Left lobe of liver (tissue), 2 donors: Measurements from ENCODE around the gene ACOXL. TPM values are rescaled to one million over a fixed set of nuclear protein-coding genes. Genes with fewer than 3 reads are reported as not detected.
A peak's percentile ranks its signal among the peaks of the same experiment; 100 is the strongest.

Source experiments
- ATAC-seq: fragments of 200-7000 bp; cut with Tn5 transposase; one replicate; pipeline ENCODE4 v1.9.1; 2020; ENCODE audit warnings: mild to moderate bottlenecking, moderate library complexity
- DNase-seq: peaks from one replicate; pipeline ENCODE4 v3.0.0-alpha.2; 2020; ENCODE audit warnings: low spot score
- total RNA-seq: library from RNA; stranded (reverse); gene quantifications from one replicate; pipeline ENCODE4 v1.2.1, GENCODE V29; 2021
- donor health status: DM: no; HTN: no; CAD: no; lungs with moderate emphysema.
- donor health status: DM: no; HTN: yes; CAD: no.

ACOXL gene
- total RNA-seq, 1 donor from 2014 or later = not detected

DNA sequence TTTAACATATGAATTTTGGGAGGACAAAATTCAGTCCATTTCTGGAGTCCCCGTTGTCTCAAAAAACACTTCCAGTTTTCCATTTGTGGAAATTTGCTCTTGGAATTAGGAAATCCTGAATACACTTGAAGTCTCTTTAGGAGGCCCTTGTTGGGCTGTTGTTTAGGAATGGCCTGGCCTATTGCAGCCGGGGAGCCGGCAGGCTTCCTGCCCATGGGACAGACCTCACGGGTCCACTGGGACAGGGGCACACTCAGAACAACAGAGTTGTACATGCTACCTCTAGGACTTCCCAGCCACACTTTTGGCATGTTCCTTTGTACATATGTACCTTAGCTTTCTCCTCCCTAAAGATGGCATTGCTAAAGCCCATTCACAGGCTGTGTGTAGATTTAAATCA, 57.3 kb downstream of the ACOXL start:
- ATAC-seq = no peak

DNA sequence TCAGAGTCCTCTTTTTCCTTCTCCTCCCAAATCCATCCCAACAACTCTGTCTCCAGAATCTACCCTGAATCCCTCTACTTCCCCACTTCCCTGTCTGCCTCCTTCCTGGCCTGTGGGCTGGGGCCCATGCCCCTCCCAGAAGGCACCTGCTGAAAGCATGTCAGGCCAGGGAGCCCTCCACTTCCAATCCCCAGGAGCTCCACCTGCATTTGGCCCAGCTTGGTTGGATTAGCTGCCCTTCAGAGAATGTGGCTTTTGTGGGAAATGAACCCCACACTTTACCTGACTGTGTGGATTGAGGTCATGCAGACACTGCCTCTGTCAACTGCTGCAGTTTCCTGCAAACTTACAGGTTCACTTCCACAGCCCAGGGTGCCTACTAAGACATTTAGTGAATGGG, 58.5 kb downstream of the ACOXL start:
- ATAC-seq (no peak), DNase-seq (peak; percentile 14)

More for the DNA sequence above, 57.3 kb downstream of the ACOXL start:
- peak; percentile 10 for DNase-seq

DNA sequence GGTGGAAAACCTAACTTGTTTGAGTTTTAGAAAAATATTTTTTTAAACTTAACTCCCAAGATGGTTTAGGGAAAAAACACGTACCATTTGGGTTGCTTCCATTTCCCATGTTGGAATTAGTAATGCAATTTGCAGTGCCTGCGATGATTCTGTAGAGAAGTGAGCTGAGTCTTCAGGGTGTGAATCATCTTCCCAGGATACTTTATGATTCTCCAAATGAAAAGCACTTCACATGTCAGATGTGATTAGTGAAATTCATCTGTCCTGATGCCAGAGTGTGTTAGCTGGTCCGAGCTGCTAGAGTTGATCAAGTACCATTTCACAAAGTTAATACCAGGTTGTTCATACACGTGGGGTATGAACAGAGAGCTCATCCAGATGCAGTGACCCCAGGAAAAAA, 59.1 kb downstream of the ACOXL start:
- no peak for ATAC-seq
- no peak for DNase-seq

DNA sequence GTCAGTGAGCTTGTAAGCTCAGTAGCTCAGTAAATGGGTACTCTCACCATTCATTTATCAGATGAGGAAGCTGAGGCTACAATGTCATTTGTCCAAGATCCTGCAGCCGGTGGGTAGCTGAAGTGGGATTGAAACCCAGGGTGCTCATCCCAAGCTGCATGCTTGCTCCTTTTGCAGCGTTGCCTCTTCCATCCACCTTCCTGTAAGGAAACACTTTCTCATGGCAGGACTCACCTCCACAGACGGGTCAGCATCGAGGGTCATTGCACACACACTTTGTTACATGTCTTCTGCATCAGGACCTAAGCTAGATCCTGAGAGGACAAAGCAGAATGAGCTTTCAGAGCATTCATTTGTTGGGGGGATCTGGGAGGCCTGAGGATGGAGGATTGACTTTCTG, 60.7 kb downstream of the ACOXL start:
- ATAC-seq (no peak), DNase-seq (no peak)

DNA sequence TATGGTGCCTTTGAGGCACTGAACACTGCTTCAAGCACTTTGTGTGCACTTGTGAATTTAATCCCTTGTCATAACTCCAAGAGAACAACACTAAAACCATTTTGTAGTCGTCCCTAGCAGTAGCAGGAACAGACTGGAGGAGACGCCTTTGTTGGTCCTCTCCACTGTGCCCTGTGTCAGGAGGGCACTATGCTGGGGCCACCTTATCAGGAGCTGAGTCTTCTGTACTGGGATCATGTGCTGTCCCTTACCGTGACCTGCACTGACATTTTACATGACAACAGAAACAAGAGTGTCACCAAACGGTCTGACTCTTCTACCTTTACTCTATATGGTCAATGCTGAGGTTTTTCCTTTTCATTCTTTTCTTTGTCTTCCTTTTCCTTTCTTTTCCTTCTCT, 62.0 kb downstream of the ACOXL start:
- DNase-seq (no peak), ATAC-seq (no peak)

DNA sequence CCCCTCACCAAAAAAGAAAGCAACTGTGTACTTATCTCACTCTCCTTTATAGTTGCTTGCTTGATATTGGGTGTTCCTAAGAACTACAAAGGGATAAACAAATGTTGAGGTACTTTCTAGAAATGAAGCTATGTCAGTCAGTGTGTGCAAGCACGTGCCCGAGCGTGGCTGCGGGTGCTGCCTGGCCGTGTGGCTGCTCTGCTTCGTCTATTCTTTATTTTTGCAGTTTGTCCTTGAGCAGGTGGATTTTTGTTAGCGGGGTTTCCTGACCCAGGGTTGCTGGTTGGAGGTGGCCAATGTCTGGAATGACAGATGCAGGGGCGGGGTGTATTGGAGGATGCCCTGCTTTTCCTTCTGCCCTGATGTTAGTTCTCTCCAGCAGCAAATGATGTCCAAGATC, 62.6 kb downstream of the ACOXL start:
- DNase-seq (no peak), ATAC-seq (no peak)

DNA sequence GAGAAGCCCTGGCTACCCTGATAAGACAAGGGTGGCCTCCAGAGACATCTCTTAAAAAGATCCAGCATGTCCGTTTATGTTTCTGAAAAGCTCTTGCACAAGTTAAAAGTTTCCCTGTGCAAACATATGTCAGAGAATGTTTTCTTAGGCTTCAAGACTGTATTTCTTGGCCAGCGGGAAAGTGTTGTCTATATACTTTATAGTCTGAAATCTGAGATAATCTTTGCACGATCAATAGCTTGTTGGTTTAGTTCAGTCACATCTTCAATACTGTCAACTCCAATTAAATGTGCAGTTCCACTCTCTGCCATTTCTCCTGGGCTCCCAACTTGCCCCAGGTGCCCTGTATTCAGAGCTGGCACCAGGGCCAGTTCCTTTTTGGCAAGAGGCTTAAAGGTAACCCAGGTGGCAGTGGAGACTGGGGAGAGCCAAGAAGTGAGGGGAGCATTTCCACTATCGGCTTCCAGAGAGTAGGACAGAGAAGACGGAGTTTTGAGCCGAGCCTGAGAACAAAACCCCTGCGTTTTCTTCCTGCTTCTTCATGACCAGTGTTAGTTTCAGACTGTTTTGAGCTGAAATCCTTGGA, 64.4 kb downstream of the ACOXL start:
- DNase-seq (no peak), ATAC-seq (no peak)

DNA sequence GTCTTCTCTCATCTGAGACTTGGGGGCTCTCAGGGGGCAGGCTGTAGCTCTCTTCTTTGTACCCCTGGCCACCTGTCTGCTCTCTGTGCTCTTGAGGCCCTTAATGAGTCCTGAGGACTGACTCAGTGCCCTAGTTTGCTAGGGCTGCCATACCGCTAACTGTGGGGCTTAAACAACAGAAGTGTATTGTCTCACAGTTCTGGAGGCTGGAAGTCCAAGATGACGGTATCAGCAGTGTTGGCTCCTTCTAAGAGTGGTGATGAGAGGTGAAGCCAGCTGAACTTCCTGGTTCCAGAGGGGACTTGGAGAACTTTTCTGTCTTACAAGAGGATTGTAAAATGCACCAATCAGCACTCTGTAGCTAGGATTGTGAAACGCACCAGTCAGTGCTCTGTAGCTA, 67.0 kb downstream of the ACOXL start:
- ATAC-seq (no peak), DNase-seq (no peak)

DNA sequence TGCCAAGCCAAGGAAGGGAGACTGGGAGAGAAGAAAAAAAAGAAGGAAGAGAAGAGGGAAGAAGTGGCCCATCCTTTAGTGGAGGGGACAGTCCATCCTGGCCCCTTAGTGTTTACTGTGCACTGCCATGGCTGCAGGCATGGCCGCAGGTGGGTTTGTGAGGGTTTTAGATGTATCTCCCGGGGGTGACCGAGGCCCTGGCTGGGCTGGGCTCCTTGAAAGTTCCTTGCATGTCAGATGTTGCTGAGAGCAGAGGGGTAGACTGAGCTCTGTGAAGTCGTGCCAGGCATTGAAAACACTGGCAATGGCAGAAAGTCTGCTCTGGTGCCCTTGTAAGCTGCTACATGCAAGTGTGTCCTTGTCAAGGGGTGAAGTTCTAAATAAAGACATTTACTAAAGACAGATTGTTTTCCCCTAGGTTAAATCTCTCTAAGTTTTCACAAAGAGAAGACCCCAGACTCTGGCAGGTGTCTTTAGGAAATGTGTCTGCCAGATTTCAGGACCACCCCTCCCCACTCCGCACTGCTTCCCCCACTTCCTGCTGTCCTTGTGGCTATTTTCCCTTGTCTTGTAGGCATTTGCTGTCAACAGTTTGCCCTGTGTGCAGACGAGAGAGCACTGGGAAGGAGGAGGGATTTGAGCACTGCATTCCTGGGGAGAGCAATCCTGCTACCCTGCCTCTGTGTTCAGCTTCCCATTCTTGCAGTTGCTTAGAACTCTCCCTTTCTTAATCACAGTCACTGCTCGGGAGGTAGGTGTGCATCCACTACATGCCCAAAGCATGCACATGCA, 68.4 kb downstream of the ACOXL start:
- ATAC-seq = no peak
- no peak for DNase-seq

DNA sequence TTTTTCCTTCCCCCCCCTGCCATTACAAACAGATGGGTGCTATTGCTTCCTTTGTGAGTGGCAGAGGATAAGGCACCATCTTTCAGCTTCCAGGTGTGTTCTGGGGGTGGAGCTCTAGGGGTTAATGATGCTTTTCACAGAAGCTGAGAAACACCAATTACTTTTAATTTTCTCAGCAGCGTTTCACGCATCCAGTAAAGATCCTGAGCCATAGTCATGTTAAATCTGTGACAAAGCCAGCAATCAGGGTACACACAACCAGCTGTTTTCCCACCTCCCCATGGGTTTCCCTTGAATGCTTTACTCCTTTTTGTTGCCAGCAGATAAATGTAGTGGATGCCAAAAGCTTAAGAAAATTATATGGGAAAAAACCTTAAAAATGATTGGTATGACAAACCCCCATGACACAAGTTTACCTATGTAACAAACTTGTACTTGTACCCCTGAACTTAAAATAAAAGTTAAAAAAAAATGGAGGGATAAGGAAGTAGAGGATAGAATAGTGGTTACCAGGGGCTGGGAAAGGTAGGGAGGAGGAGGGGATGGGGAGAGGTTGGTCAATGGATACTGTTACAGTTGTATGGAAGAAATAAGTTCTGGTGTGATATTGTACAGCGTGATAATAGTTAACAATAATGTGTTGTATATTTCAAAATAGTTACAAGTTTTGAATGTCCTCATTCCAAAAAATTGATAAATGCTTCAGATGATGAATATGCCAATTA, 70.0 kb downstream of the ACOXL start:
- ATAC-seq (no peak), DNase-seq (no peak)

DNA sequence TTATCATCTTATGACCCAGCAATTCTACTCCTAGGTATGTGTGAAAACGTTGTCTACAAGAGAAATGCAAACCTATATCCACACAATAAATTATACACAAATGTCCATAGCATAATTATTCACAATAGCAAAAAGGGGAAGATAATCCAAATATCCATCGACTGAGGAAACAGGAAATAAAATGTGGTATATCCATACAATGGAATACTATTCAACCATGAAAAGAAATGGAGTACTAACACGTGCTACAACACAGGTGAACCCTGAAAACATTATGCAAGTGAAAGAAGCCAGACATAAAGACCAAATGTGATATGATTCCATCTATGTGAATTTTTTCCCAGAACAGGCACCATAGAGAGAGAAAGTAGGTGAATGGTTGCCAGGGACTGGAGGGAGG, 72.1 kb downstream of the ACOXL start:
- no peak for ATAC-seq
- no peak for DNase-seq

DNA sequence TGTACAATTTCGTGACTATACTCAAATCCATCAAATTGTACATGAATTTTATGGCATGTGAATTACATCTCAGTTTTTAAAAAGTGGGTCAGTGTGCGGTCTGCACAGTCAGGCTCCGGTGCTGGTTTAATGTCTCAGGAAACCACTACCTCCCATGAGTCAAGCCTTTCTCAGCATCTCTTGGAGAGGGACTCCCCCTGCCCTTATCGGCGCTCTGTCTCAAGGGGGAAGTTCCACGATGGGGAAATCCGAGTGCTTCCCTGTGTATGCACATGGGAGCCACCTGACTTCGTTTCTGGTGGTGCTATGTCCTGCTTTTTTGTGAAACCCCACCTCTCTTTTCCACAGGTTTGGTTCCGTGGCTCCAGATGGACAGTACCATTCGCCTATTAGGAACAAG, 72.5 kb downstream of the ACOXL start:
- ATAC-seq = no peak

DNA sequence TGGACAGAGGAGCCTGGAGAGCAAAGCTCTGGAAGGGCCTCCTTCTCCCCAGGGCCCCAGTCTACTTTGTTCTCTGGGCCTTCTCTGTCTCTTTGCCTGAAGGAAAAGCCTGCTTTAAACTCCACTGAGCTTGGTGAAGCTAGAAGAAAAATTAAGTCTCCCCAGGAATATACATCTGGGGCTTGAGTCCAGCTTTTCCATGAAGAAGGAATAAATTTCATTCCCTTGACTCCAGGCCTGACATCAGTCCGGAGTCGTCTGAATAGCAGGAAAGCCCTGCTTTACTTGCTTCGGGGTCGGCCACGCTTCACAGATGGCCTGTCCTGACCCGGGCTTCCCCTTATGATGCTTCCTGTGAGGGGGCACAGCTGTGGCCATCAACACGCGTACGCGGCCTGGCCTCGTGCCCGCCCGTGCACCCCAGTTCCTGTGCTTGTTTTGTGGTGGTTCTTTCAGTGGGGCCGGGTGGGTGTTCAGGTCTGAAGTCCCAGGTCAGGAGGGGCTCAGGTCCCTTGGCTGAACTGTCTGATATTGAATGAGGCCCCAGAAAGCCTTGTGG, 73.6 kb downstream of the ACOXL start:
- no peak for ATAC-seq
- DNase-seq = no peak

More for the DNA sequence above, 72.5 kb downstream of the ACOXL start:
- no peak for DNase-seq

DNA sequence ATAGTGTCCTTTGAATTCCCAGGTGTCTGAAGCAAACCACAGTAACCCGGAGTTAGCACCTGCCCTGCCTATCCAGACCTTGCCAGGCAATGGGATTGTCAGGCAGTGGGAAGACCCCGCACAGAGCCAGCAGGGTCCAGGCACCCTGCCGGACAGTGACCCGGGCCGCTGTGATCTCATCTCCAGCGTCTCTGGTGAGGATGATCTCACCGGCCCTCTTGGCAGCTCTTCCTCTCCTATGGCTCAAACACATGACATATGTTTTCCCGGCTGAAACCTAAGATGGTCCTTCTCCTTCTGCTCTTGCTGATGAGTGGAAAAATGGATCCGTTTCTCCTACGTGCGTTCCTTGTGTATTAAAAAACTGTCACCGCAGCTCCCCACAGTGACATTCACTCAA, 75.1 kb downstream of the ACOXL start:
- no peak for DNase-seq
- ATAC-seq = no peak

DNA sequence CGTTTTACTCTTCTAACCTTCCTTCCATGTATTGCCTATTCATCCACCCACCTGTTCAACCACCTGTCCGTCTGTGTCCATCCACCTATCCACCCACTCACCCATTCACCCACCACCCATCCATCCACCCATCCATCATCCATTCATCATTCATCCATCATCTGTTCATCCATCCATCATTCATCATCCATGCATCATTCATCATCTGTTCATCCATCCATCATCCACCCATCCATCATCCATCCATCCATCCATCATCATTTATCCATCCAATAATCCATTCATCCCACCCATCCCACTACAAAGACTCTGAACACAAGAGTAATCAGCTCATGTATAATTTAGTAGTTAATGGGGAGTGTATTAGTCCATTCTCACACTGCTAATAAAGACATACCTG, 78.0 kb downstream of the ACOXL start:
- ATAC-seq (no peak), DNase-seq (no peak)

DNA sequence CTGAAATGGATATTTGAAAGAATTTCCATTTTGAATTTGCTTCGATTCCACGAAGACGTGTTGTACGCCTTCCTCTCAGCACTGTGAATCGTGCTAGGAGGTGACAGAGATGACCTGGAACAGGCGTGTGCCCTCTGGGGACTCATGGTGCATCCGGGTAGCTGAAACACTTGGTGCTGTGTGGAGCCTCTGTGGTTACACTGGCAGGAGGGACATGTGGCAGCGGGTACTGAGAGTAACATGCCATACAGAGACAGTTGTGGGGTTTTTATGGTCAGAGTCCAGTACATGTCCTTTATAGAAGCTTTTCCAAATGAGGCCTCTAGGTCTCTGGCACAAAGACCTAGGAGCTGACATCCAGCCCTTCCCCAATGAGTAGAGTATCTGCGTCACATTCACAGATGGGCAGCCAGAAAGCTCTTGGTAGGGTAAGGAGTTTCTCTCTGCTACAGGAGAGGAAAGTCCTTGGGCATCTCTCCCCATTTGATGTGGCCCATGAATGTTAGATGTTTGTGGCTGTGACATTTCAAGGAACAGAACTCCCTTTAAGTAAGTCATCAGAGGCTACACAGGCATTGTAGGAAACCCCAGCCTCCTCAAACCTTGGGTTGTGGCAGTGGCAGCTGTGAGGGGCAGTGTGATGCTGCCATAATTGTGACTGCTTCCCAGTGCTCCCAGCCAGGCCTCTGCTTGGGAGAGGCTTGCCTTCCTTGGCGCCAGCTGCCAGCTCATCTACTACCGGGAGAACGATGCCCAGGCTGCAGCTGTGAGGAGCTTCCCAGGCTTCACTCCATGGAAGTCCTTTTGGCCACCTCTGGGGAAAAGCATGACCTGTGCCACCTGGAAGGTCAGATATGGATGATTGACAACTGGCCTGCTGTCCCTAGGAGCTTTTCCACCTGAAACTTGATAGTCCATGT, 80.6 kb downstream of the ACOXL start:
- ATAC-seq = no peak
- DNase-seq = no peak

DNA sequence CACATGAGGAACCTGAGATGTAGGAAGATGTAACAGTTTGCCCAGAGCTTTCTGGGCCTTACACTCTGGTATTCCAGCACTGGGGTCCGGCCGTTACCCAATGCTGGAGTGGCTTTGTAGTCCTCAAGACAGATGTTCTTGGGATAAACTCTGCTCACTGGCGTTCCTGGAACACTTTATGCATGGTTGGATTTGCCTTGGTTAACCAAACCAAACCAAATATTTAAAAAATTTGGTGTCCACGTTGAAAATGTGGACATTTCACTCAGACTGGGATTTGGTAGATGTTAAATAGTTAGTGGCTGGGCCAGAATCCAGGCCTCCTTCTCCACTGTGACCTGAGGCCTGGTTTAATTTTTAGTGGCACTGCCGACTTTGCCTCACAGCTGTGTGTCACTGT, 81.5 kb downstream of the ACOXL start:
- ATAC-seq (no peak), DNase-seq (no peak)

DNA sequence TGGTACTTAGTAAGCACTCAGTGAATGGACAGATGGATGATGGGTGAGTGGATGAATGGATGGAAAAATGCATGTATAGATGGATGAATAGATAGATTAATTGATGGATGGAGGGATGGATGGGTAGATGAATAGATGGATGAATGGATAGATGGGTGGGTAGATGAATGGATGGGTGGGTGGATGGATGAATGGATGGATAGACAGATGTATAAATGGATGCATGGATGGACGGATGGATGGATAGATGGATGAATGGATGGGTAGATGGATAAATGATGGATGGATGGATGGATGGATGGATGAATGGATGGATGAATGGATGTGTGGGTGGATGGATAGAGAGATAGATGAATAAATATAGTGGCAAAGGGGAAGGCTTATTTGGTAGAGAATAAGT, 83.6 kb downstream of the ACOXL start:
- ATAC-seq = no peak

DNA sequence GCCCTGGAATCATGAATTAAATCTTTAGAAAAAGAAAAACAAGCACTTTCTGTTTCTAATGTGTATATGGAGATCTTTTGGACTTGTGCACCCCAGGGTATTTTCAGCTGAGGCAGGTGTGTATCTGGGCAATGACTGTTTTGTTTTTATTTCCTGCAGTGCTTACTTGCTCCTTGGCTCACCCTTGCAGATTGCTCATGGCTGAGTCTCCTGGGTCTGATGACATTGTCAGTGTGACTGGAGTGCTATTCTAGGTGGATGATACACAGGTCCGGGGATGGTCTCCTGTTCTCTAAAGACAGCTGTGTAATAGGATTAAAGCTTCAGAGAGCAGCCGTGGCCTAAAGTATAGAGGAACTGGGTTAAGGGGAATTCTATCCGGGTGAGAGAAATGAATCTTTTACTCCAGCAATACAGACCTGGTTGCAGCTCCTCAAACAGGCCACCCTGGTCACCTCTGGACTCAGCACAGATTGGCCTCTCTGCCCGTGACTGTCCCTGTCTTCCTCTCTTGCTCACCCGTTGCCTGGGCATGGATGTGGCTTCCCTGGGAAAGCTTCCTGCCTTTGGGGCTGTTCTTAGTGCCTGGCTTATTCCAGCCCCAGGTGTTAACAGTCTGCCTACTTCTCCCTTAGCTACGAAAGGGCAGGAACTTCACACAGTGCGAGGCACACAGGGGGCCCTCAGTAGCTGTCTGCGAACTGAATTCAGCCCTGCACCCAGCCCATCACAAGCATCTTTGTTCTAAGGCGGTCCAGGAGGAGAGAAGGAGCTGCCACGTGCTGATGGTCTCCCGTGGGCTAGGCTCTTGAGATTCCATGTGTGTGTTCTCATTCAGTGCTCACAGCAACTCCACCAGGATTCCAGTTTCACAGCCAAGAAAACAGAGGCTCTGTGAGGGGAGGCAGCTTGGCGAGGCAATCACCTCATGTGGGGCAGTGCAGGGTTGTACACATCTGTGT, 84.3 kb downstream of the ACOXL start:
- ATAC-seq (no peak), DNase-seq (no peak)

More for the DNA sequence above, 83.6 kb downstream of the ACOXL start:
- no peak for DNase-seq
